NCI-H2196 treated with DMSO at 0.1 percent for 48 hours (cell line): ENCODE results near the gene RBM8A.

Experiments used
- DNase-seq: peaks from one replicate; lab custom pipeline; 2025; ENCODE audit not compliant: unreplicated experiment; lab: John Stamatoyannopoulos, UW

Gene RBM8A

GRCh38 chr1:145927063-145927886, at the start of gene RBM8A:
Gene RBM8A (minus strand): TSS chr1:145927484. CDS start chr1:145927426, 58 bp downstream.
- peak; percentile 94 for DNase-seq

GRCh38 chr1:145977016-145977415, 49.7 kb upstream of the RBM8A start:
- DNase-seq: no peak

- DNase-seq: no peak
These were observed 47.9 kb upstream of the RBM8A start for GRCh38 chr1:145975216-145975615.

- DNase-seq: no peak
These were observed 47.4 kb upstream of the RBM8A start for GRCh38 chr1:145974721-145975120.

GRCh38 chr1:145972580-145972979, 45.3 kb upstream of the RBM8A start:
- no peak for DNase-seq

- DNase-seq: no peak
These were observed 40.0 kb upstream of the RBM8A start for GRCh38 chr1:145967288-145967687.

GRCh38 chr1:145965119-145965744, 37.9 kb upstream of the RBM8A start:
- DNase-seq: no peak

- peak; percentile 90 for DNase-seq
These were observed 37.2 kb upstream of the RBM8A start, which contains the start of the genes ANKRD34A and POLR3GL for GRCh38 chr1:145964328-145965118. Gene ANKRD34A (minus strand): TSS chr1:145964575. CDS start chr1:145961759, 2,816 bp downstream. Gene POLR3GL (plus strand): TSS chr1:145964690. CDS start chr1:145974866, 10,176 bp downstream.

- no peak for DNase-seq
These were observed 36.2 kb upstream of the RBM8A start for GRCh38 chr1:145963265-145964019.

- DNase-seq: no peak
These were observed 35.1 kb upstream of the RBM8A start for GRCh38 chr1:145962157-145963102.

- no peak for DNase-seq
These were observed 34.3 kb upstream of the RBM8A start for GRCh38 chr1:145961425-145962156.

- DNase-seq: no peak
These were observed 33.8 kb upstream of the RBM8A start for GRCh38 chr1:145961109-145961424.

- peak; percentile 51 for DNase-seq
These were observed 33.3 kb upstream of the RBM8A start for GRCh38 chr1:145960468-145961108.

GRCh38 chr1:145959957-145960467, 32.7 kb upstream of the RBM8A start:
- no peak for DNase-seq

- DNase-seq: no peak
These were observed 32.0 kb upstream of the RBM8A start for GRCh38 chr1:145959333-145959732.

GRCh38 chr1:145958734-145959133, 31.4 kb upstream of the RBM8A start:
- no peak for DNase-seq

- peak; percentile 95 for DNase-seq
These were observed 30.4 kb upstream of the RBM8A start, which contains the start of gene LIX1L for GRCh38 chr1:145957443-145958319. Gene LIX1L (minus strand): TSS chr1:145958017. CDS start chr1:145957927, 90 bp downstream.
